Hepatic stellate cell (primary cell): ENCODE data around the gene PLEKHA7.

Experiments used
- DNase-seq: peaks from one replicate; pipeline ENCODE4 v3.0.0; 2011; ENCODE audit warnings: low spot score

PLEKHA7 gene

DNA sequence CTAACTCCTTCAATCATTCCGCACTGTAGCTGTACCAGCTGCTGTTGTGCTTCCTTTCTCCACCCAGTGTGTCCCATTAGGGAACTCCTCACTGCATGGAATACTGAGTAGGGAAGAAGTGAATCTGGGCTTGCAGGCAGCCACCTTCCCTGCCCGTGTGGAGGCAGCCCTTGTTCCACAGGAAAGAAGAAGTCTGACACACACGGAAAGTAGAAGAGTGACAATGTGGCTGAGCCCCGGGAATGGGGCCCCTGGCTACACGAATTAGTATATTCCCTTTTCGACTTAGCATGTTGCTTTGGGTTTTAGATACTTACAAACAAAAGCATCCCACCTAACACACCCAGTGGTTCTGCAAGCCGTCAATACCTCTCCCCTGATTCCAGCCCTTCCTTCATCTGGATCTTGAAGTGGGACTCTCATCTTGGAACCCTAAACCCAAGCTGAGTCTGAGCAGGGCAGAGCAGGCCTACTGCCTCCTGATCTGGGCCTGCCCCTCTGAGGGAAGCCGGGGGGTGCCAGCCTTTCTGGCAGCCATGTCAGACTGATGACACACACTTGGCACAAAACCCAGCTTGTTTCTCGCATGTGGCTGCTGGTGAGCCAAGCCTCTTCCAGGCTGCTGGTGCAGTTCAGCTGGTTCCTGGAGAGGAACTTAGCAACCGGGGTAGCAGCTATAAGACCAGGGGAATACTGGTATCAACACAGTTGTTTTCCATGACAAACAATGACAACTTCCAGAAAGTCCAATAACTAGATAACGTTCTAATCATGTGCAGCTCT lies 204.1 kb downstream of the PLEKHA7 start:
- DNase-seq, result no peak

DNA sequence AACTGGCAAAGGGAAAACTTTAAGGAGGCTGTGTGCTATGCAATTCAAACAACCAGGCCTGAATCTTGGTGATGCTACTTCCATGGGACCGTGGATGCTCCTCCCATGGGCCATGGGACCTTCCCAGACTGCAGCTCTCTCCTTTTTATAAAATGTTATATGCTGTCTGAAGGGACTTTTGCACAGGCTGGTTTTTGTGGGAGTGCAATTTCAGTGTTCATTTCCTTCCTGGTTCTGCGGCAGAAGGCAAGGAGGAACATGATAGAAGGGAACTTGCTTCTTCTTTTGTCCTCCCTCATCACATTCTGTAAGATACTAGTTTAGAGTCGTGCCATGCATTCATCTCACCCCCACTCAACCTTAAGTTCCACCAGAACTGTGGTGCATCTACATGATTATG lies 206.9 kb downstream of the PLEKHA7 start:
- no peak for DNase-seq

DNA sequence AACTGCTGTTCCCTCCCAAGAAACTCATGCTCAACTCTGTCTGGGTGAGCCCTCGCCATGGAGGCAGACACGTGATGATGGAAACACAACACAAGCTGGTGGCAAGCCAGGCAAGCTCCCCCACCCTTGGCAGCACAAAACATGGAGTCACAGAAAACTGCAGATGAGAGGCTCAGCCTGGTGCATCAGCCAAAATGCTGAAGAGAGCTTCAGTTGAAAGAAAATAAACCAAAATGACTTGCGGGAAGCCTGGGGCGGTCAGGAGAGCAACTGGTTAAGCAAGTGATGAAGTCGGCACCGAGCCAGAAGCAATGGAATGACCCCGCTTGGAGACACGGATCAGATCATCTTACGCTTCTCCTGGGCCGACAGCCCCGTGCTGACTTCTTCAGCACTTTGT lies 207.4 kb downstream of the PLEKHA7 start:
- DNase-seq, result no peak

DNA sequence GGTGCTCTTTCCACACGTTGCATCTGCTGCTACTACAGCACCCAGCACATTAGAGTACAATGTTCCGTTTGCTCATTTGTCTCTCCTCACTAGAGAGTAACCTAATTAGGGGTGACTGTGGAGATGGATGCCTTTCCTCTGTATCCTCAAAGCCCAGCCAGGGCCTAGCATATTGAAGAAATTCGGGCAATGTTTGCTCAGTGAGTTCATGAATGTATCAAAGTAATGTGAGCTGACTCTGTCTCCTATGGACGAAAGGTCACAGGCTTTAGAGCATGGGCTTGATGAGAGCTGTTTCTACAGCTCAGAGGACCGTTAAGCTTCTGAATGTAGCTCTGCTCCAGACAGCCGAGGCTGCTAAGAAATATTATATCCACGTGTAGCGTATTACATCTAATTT lies 208.3 kb downstream of the PLEKHA7 start:
- DNase-seq, result no peak

DNA sequence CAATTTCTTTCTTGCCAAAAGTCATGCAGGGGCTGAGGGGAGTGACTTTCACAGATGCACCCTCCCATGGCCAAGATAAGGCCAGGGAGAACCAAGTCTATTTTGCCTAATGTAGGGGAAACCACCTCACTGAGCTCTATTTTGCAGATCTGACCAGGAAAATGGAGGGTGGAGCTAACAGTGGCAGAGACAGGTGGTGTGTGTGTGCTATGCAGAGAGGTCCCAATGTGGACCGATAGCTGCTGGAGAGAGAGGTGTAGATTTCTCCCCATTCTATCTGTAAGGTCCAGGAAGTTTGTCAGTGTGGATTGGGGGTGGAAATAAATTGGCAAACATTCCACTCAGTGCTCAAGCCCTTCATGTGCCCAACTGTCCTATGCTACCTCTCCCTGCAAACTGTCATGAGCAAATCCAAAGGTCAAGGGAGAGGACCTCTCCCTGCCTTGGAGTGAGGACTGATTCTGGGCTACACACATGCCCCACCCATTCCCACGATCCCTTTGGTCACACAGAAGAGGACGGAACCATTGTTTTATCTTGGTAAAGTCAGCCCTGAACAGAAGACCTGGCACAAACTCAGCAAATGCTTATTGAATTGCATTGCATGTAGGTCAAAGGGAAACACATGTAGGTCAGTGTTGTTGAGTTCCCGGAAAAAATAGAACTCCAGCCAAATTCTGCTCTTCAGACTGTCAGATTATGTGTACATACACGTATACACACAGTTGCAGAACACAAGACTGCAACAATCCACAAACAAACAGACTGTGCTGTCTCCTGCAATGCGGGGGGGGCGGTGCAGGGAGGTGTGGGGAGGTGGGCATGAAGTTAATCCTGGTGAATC lies 209.9 kb downstream of the PLEKHA7 start:
- no peak for DNase-seq

DNA sequence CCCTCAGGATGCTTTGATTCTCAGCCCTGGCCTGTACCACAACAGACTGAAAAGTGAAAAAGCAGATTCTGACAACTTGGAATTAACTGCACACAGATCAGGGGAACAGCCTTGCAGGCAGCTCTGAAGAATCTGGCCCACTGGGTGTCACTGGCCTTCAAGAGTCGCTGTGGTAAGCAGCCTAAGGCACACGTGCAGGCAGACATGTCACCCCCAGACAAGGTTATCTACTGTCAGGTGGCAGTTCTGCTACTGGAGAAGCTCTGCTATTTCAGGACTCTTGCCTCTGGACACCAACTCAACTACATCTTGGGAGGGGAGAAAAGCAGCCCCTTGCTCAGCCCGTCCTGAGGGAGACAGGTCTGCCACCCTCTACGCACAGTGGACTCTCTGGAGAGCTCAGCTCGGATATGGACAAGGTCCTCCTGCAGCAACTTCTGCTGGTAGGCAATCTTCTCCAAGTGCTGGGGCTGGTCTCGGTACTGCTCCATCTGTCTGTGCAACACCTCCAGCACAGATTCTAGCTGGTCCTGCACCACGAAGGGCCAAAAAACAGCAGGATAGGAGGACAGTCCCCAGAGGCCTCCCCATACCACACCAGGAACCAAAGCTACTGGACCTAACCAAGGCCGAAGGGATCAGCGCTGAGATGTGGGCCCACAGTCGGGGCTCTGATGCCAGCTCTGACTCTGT lies 212.8 kb downstream of the PLEKHA7 start:
- DNase-seq, result no peak

DNA sequence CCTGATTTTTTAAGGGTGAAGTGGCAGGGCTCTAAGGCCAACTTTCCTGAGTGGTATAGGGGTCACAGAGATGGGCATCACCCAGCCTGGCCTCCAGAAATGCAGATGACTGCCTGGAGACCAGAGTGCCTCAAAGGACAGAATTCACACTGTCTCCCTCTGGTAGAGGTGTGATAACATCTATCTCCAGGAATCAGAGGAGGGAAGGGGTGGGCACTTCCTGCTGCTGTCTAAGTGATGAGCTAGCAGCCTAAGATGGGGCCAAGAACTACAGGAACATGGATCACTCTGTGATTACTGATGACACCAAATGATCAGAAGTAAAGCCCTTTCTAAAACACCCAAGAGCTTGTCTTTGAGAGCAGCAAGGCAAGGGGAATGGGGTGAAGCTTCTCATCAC lies 213.8 kb downstream of the PLEKHA7 start:
- no peak for DNase-seq

DNA sequence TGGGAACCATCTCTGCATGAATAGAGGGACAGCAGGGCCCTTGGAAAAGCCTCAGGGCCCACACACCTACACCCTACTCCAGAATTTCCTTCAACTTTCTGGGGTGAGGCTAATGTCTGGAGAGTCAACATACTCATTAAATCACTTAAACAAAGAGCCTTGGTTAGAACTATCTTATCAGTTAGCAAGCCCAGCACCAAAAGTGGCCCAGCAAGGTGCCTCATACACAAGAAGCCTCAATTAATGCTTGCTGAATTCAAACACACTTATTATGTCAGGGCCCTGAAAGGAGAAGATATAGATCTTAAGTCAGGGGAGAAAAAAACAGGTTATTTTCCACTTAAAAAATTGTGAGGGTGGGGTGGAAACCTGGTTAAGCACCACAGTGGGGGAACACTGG lies 214.3 kb downstream of the PLEKHA7 start:
- DNase-seq, result no peak

DNA sequence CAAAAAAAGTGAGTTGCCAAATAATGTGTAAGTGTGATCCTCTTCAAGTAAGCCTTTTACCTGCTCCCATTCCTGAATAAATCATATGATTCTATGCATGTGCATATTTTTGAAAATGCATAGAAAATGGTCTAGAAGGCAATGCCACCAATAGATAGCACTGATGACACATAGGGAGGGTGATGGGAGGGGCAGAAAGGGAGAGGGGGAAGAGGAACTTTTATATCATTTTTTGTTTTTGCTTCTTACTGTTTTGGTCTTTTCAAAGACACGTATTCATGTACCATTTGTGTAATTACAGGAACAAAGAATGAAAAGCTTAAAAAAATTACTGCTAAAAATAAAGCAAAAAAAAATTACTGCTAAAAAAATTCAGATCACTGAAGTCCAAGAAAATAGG lies 215.0 kb downstream of the PLEKHA7 start:
- DNase-seq, result no peak

DNA sequence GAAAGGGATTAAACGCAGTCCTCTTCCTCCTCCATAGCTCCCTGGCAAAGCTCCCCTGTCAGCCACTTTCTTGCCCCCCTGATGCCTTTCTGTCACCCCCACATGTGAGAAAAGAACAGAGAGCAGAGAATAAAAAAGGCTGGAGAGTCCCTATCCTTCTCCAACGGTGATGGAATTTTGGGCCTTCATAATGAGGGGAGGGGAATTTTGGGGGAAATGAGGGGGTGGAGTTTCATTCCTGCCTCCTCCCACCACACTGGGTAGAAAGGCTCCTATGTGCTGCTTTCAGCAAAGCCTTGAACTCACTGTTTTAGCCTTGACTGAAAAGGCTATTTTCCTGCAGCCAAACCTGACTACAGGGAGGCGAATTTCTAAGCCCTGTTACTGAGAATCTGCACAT lies 216.4 kb downstream of the PLEKHA7 start:
- DNase-seq, result no peak

DNA sequence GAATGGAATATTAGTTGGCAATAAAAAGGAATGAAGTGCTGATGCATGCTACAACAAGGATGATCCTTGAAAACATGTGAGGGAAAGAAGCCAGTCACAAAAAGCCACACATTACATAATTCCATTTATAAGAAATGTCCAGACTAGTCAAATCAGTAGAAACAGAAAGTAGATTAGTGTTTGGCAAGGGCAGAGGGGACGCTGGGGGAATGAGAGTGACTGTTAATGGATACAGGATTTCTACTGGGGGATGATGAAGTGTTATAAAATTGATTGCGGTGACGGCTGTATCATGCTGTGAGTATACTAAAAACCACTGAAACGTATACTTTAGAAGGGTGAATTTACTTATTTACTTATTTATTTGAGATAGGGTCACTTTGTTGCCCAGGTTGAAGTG lies 217.9 kb downstream of the PLEKHA7 start:
- DNase-seq, result no peak

DNA sequence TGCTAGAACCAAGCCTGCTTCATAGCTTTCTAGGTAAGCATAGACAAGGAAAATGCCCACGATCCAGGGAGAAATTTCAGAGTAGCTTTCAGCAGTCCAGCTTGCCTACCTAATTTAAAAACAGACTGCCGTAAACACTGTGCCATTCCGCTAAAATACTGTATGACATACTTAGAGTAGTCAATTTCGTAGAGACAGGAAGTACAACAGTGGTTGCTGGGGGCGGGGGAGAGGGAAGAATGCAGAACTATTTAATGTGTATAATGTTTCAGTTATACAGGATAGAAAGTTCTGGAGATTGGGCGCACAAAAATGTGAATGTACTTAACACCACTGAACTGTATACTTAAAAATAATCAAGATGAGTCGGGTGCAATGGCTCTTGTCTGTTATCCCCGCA lies 219.1 kb downstream of the PLEKHA7 start:
- DNase-seq, result no peak

DNA sequence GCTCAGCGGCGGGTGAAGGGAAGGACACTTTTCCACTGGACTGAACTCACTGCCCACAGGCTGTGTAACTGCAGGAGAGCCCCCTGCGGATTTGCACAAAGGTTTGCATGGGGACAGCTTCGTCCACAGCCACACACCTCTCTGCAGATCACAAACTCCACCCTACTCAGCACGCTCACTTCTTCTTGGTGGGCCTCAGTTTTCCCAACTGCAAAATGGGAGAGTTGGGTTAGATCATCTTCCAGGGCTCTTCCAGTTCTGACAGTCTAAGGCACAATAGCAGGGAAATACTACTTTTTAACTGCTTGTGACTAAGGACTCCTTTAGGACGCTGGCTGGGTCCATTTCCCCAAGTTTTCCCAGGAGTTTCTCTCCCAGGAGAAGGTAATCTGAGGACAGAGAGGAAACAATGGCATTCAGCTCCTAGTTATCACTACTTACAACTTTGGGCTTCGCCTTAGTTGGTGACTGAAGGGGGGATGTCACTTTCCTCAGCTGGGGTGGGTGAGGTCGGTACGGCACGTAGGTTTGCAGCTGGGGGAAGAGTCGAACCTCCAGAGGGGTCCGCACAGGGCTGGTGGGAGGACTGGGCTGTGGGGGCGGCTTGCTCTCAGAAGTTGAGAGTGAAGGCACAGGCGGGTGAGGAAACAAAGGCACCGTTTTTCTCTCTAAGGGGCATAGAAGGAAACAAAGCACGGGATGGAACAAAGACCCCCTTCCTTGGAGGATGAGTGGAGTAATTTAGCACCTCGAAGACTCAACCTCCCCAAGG lies 220.0 kb downstream of the PLEKHA7 start:
- no peak for DNase-seq

DNA sequence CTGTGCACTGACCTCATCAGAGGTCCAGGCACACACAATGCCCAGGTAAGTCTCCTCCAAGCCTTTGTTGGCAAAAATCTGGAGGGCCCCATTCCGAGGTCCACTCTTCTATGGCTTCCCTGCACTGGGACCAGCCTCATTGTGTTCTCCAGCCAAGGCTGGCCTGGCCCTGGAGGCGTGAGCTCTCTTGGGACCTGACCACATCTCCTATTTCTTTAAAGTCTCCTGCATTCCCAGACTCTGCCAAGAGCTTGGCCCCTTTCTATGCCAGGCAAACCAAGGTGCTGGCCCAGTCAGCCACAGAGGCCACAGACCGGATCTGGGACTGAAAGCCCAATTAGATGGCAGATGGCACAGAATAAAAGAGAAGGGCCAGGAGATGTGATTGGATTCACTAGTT lies 220.7 kb downstream of the PLEKHA7 start:
- no peak for DNase-seq

DNA sequence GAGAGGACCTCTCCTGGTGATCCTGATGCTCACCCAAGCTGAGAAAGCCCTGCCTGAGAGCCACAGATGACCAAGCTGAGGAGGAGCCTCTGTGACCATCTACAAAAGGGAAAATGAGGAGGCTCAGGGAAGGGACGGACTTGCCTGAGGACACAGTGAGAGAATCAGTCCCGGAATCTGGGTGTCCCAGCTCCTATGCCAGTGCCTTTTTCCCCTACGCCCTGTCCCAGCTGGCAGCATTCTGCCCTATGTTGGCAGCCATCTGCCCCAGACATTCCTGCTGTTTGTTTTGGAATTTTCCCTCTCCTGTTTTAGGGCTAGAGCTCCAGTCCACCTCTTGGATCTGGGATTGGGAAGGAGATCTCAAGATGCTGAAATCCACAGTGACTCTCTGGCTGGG lies 221.2 kb downstream of the PLEKHA7 start:
- DNase-seq, result no peak

DNA sequence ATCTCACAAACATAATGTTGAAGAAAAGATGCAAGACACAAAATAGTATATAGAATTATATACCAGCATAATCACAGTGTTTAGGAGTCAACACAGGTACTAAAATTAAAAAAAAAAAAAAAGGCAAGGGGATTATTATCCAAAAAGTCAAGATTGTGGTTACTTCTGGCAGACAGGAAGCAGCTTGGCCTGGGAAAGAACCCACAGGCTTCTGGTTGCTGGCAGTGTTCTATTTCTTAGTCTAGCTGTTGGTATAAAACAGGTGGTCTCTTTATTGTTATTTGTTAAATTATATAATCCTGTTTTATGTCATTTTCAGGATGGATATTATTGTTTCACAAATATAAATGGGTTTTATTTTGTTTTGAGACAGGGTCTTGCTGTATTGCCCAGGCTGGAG lies 221.8 kb downstream of the PLEKHA7 start:
- no peak for DNase-seq

DNA sequence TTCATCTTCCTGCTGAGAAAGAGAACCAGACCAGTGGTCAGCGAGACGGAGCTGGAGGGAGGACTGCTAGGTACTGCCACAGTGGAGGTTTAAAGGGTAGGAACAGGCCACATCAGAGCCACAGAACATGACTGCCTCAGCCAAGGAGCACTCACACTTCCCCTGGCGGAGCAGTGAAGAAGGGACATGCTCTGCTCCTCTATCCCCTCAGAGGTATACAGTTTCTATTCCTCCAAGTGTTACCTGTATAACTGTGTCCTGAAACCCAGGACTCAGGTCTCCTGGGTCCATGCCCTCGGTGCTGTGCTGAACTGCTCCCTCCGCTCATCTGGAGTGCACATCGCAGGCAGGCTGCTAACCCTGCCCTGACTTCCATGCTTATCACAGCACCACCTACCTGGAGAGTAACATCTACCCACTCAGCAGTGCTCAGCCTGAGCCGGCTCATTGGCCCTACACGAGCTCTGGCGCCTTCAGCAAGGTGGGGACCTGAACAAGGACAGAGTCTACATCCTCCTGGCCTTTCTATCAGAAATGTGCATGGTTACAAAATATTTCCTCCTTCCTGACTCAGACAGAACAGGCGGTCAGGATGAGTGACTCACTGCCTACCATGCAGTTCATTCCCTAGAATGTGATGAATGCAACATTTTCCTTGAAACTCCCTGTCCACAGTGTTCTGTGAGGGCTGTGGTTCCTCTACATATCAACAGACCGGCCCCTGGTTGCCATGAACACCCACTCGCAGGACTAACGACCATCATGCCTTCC lies 222.8 kb downstream of the PLEKHA7 start:
- DNase-seq, result peak; percentile 93

DNA sequence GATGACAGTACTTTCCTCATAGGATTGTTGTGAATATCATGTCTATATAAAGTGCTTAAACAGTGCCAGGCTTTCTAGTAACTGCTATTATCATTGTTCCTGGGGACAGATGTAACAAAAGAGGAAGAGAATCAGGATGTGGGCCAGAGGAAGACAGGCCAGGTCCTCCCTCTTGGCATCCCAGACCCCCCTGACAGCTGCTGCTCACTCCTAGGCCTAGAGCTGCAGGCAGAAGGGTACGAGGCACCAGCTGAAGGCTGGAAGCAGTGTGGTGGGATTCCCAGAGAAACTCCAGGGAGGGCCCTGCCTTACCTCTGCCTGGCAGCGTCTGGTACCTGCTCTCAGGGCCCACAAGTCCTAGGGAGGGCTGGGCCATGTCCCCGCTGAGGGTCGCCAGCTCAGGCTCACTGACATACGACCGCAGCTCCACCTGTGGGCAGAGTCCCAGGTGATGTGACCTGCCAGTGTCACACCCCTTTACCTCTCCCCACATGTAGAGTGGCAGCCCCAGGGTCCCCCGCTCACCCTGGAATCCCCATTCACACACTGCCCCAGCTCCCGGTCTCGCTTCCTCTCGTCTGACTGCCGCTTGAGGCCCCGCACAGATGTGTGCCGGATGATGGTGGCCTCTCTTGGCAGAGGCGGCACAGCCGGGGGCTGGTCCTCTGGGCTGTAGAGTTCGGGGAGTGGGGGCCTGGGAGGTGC lies 223.6 kb downstream of the PLEKHA7 start:
- DNase-seq, result no peak

DNA sequence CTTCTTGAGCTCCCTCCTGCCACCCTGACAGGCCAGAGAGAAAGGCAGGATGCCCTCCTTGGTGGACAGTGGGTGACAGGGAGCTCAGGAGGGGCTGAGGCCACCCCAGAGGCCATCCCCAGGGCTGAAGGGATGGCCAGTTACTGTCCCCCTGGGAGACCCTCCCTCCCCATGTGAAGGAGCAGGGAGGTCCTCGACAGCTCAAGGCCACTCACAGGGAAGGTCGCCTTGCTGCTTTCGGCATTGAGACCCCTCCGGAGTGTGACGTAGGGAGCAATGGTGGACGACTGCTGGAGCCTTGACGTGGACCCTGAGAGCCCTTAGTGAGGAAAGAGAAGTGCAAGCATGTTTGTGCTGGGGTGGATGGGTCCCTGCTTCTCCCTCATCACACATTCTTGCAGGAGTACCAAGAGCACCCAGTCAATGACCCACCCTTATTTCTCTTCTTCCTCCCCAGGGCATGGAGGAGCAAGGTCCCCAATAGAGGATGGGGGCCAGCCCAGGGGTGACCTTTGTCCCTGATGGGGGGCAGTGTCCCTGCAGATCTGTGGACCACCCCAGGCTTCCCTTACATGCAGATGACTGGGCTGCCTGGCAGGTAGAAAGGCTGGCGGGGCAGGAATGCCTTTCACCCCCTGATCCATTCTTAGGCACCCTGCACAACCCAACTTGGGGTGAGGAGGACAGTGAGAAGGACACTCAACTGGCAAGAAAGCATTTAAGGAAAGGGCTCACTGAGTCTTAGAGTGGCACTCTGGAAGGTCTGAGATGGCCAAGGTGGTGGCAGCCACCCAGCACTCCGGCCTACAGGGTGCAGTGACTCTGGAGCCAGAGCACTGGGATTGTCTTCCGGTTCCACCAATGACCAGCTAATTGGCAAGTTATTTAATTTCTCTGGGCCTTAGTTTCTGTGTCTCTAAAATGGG lies 224.4 kb downstream of the PLEKHA7 start:
- no peak for DNase-seq

DNA sequence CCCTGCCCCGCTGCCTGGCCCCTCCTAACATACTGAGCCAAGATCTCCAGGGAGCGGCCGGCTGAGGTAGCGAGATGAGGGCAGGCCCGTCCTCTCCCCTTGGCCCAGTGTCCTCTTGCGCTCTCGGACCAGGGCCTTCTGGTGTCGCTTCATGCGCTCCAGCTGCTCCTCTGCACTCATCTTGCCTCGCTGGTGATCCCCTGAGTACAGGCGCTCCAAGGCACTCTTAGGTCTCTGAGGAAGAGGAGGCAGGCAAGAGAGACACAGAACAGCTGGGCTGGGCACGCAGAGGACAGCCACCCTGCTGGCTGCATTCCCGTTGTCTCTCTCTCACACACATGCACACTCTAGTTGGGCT lies 225.2 kb downstream of the PLEKHA7 start:
- no peak for DNase-seq
